Suprapubic skin (tissue), 4 donors: ENCODE data around the gene PFKP. TPM values are rescaled to one million over a fixed set of nuclear protein-coding genes. Genes with fewer than 3 reads are reported as not detected.
"Not testable (repeated sequence)": the region's sequence is repeated elsewhere in the genome, so short reads cannot be mapped to it uniquely, and the experiment has no call there.

ENCODE experiments used
- DNase-seq, 2 donors: peaks; one replicate each; pipeline ENCODE4 v3.0.0-alpha.2; 2019; ENCODE audit warnings: low spot score in 2 of 2
- H3K27ac ChIP-seq: fragments of 200-600 bp; sonication (generic); one replicate; pipeline ENCODE4 v1.5.1; 2019
- H3K27me3 ChIP-seq: fragments of 200-600 bp; sonication (generic); one replicate; pipeline ENCODE4 v1.5.1; 2019
- H3K36me3 ChIP-seq: fragments of 200-600 bp; sonication (generic); one replicate; pipeline ENCODE4 v1.5.1; 2019
- H3K4me1 ChIP-seq: fragments of 200-600 bp; sonication (generic); one replicate; pipeline ENCODE4 v1.5.1; 2019
- H3K4me3 ChIP-seq: fragments of 200-600 bp; sonication (generic); one replicate; pipeline ENCODE4 v1.5.1; 2019; ENCODE audit warnings: mild to moderate bottlenecking
- H3K9me3 ChIP-seq: fragments of 200-600 bp; sonication (generic); one replicate; pipeline ENCODE4 v1.5.1; 2019
- CTCF ChIP-seq, 2 donors: fragments of 200-600 bp in 1 of 2; fragments of 450-650 bp in 1 of 2; sonication (generic) in 1 of 2; IDR thresholded peaks; one replicate each; pipeline ENCODE4 v1.5.1; 2016 to 2019; ENCODE audit warnings: antibody characterized with exemption in 2 of 2, mild to moderate bottlenecking in 1 of 2, moderate library complexity in 1 of 2
- EP300 ChIP-seq: sonication (generic); formaldehyde crosslinking; IDR thresholded peaks from one replicate; pipeline ENCODE4 v1.6.1; 2017; ENCODE audit warnings: antibody characterized with exemption
- POLR2A ChIP-seq, 2 donors: fragments of 450-650 bp; IDR thresholded peaks; one replicate each; pipeline ENCODE4 v1.6.1; 2017; ENCODE audit warnings: antibody characterized with exemption in 2 of 2, mild to moderate bottlenecking in 2 of 2, moderate library complexity in 2 of 2
- POLR2AphosphoS5 ChIP-seq, 3 donors: sonication (generic); formaldehyde crosslinking; IDR thresholded peaks; one replicate each; pipeline ENCODE4 v1.6.1; 2017; ENCODE audit warnings: antibody characterized with exemption in 3 of 3
- WGBS: methylation state at CpG from one replicate; pipeline ENCODE4 v1.1.5; 2018; 5-methylcytosine and 5-hydroxymethylcytosine counted together
- total RNA-seq, 4 donors: library from RNA; depleted of rRNA; stranded (reverse); fragments of >200 nt; gene quantifications; one replicate each; pipeline ENCODE4 v1.1.0, GENCODE V29; 2016

The PFKP gene
- total RNA-seq, 4 donors from 2014 or later = 36.7 to 58.9 (median 44.7) TPM

GRCh38 chr10:3056280-3057037 is 10.9 kb upstream of the PFKP start:
- 64% methylated on average over 5 of the region's 5 CpGs for WGBS
- TF ChIP-seq POLR2A (IDR thresholded peaks at IDR 0.05) = no peak
- TF ChIP-seq CTCF (IDR thresholded peaks at IDR 0.05) = no peak
- no peak for TF ChIP-seq EP300
- no peak for TF ChIP-seq POLR2AphosphoS5 (IDR thresholded peaks at IDR 0.05)
- no peak overlapping the region for H3K27ac ChIP-seq

GRCh38 chr10:3057946-3058345 is 9.4 kb upstream of the PFKP start:
- H3K27ac ChIP-seq = no peak overlapping the region
- DNase-seq = no peak
- no peaks in the 10 kb centered on the region for H3K4me1 ChIP-seq
- no peak overlapping the region for H3K4me3 ChIP-seq
- H3K27me3 ChIP-seq = no peaks in the 10 kb centered on the region
- H3K36me3 ChIP-seq = no peaks in the 10 kb centered on the region
- WGBS = 86% methylated on average over 8 of the region's 8 CpGs
- TF ChIP-seq CTCF (IDR thresholded peaks at IDR 0.05) = no peak
- TF ChIP-seq POLR2AphosphoS5 (IDR thresholded peaks at IDR 0.05) = no peak
- TF ChIP-seq EP300 = no peak
- no peak for TF ChIP-seq POLR2A (IDR thresholded peaks at IDR 0.05)
- no peaks in the 10 kb centered on the region for H3K9me3 ChIP-seq

More at GRCh38 chr10:3056280-3057037, 10.9 kb upstream of the PFKP start:
- H3K27me3 ChIP-seq = no peaks in the 10 kb centered on the region
- H3K36me3 ChIP-seq = no peaks in the 10 kb centered on the region
- H3K9me3 ChIP-seq = no peaks in the 10 kb centered on the region
- DNase-seq = no peak
- no peak overlapping the region for H3K4me3 ChIP-seq
- H3K4me1 ChIP-seq = no peaks in the 10 kb centered on the region

GRCh38 chr10:3059974-3060373 is 7.4 kb upstream of the PFKP start:
- no peak for TF ChIP-seq EP300
- TF ChIP-seq POLR2AphosphoS5 (IDR thresholded peaks at IDR 0.05) = no peak
- no peak for TF ChIP-seq POLR2A (IDR thresholded peaks at IDR 0.05)
- TF ChIP-seq CTCF (IDR thresholded peaks at IDR 0.05) = no peak
- no peaks in the 10 kb centered on the region for H3K9me3 ChIP-seq
- H3K4me1 ChIP-seq = no peaks in the 10 kb centered on the region
- 73% methylated on average over 7 of the region's 8 CpGs for WGBS
- H3K4me3 ChIP-seq = no peak overlapping the region
- no peak overlapping the region for H3K27ac ChIP-seq
- no peaks in the 10 kb centered on the region for H3K36me3 ChIP-seq
- H3K27me3 ChIP-seq = no peaks in the 10 kb centered on the region
- no peak for DNase-seq

- Histone ChIP-seq H3K4me1 (no peaks in the 10 kb centered on the region), H3K4me3 (no peak overlapping the region), H3K27ac (no peak overlapping the region), H3K36me3 (no peaks in the 10 kb centered on the region), H3K9me3 (no peaks in the 10 kb centered on the region), H3K27me3 (no peaks in the 10 kb centered on the region)
- 83% methylated on average over 4 of the region's 4 CpGs for WGBS
- DNase-seq = no peak
- TF ChIP-seq CTCF (IDR thresholded peaks at IDR 0.05) = no peak
- TF ChIP-seq POLR2A (IDR thresholded peaks at IDR 0.05) = no peak
- no peak for TF ChIP-seq EP300
- TF ChIP-seq POLR2AphosphoS5 (IDR thresholded peaks at IDR 0.05) = no peak
These were observed 6.9 kb upstream of the PFKP start for GRCh38 chr10:3060481-3060889.

- not testable (repeated sequence) for H3K9me3 ChIP-seq, H3K27ac ChIP-seq, H3K27me3 ChIP-seq, H3K4me3 ChIP-seq, H3K4me1 ChIP-seq, DNase-seq, H3K36me3 ChIP-seq
- WGBS = 22% methylated on average over 2 of the region's 6 CpGs
These were observed 5.9 kb upstream of the PFKP start for GRCh38 chr10:3061323-3061898.
